COR-L47 (cell line): ENCODE results near the gene ANO2.
"Not testable (repeated sequence)": the region's sequence is repeated elsewhere in the genome, so short reads cannot be mapped to it uniquely, and the experiment has no call there.

ENCODE experiments used
- DNase-seq: peaks from one replicate; lab custom pipeline; 2025; lab: John Stamatoyannopoulos, UW

The ANO2 gene

GRCh38 chr12:5818877-5819276 lies 126.2 kb downstream of the ANO2 start:
- DNase-seq: not testable (repeated sequence)

DNA sequence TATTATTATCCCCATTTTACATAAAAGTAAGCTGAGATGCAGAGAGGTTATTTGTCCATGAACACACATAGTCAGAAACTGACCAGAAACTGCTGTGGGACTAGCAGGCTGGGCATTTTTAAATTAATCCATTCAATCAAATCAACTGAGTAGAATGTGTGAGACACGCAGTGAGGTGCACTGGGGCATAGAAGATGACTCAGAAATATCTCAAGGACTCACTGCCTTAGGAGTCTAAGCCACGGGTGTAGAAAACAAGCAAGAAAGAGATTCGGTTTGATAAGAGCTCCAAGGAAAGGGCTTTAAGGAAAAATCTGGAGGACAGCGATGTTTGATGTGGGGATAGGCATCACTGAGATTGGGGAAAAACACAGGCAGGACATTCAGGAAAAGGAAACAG lies 127.8 kb downstream of the ANO2 start:
- DNase-seq: no peak

DNA sequence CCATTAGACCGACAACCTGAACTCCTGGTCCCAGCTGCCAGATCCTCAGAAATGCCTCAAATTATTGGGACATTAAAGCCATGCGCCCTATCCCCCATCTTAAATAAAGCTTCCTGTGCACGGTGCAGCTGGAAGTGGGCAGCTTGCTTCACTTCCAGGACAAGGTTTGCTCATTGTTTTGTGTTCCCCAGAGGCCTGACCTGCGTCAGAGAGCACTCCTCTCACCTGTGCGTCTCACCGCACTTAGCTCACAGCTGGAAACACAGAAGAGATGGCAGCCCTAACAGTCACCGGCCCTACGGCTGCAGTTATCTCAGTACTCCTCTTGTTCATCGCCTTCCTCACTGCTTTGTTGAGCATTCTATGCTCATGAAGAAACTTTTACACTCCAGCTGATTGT lies 135.5 kb downstream of the ANO2 start:
- no peak for DNase-seq

DNA sequence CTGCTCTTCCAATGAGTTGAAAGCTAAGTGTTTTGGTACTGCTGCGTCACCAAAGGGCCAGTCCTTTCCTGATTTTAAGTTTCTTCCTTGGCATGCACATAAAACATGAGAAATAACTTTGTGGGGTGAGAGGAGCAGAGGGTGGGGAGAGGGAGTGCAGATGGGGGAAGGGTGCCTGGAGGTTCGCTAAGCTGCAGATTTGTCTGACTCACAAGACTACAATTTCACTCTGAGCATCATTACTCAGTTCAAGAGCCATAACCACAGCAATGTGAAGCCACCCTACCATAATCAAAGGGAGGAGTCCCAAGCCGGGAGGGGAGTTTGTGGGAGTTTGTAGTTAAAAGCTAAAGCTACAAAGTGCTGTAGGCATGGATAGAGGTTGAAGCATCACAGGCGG lies 136.1 kb downstream of the ANO2 start:
- no peak for DNase-seq

- DNase-seq: no peak
Observed at GRCh38 chr12:5807514-5808219, 137.4 kb downstream of the ANO2 start.

GRCh38 chr12:5807090-5807414 lies 138.0 kb downstream of the ANO2 start:
- no peak for DNase-seq

GRCh38 chr12:5806371-5807089 lies 138.5 kb downstream of the ANO2 start:
- DNase-seq: no peak

GRCh38 chr12:5803532-5803931 lies 141.5 kb downstream of the ANO2 start:
- DNase-seq: no peak

GRCh38 chr12:5798242-5799015 lies 146.6 kb downstream of the ANO2 start:
- no peak for DNase-seq

DNA sequence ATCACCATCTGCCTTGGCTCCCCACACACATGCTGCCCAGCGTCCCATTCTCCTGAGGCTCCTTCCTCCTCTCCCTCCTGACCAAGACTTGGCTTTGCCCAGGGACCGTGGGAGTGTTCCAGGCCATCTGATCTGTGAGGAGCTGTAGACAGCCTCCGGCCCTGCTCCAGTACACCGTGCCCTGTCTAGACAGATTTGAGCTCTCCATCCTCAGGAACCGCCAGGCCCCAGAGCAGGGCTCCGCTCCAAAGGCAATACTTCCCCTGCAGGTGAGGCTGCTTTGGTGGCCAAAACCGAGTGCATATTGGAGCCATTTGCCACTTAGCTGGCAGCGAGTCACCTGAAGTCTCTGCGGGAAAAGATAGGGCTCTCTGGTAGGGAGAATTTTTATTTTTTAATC lies 147.4 kb downstream of the ANO2 start:
- no peak for DNase-seq

DNA sequence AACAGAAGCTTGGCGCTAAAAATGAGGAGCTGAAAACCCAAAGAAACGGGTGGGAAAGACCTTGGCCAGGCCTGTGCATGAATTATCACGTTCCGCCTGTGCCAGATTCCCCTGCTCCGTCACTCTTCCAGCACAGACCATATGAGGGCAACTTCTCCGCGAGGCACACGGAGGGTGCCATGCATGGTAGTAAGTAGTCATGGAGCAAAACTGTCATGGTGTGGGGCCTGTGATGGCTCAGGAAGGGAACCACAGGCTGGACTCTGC lies 148.2 kb downstream of the ANO2 start:
- no peak for DNase-seq

DNA sequence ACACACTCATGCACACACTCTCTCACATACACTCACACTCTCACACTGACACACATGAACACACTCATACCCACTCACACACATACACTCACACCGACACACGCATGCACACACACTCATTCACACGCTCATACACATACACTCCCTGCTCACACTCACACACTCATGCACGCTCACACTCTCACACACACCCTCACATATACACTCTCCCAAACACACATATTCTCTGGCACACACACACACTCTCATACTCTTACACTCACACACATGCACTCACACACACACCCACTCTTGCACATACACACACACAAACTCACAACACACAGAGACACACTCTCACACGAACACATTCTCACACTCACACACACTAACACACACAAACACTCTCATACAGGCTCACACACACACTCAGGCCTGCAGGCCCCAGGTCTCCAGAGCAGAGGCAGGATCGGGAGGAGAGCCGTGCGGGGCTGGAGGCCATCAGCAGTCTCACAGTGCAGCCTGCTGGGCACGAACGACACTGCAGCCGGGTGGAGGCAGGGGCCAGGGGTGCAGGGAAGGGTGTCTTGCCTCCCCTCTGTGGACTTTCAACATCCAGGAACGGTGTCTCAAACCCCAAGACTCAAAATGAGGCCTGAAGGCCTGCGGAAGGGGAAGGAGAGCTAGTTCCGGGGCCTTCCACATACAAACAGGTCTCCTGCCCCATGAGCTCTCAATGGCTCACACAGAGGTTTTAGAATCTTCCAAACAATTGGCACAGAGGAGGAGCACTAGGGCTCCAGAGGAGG lies 148.7 kb downstream of the ANO2 start:
- no peak for DNase-seq

- no peak for DNase-seq
Observed at GRCh38 chr12:5794156-5794555, 150.9 kb downstream of the ANO2 start.

GRCh38 chr12:5792343-5792742 lies 152.7 kb downstream of the ANO2 start:
- DNase-seq: no peak

- DNase-seq: no peak
Observed at GRCh38 chr12:5789469-5789968, 155.5 kb downstream of the ANO2 start.

DNA sequence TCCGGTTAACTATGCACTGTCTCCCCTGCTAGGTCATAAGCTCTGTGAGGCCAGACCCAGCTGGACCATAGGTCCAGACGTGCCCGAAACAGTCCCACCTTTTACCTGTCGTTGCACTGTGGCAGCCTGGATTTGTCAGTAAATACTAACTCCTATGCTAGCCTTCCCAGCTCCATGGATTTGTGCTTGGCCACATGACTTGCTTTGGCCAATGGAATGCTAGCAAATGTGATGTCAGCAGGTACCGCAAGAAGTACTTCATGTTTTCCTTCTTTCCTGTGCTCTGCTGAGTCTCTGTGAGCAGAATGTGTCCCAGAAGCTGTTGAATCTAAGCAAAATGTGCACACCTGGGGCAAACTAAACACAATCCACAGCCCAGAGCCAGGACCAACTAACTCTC lies 157.2 kb downstream of the ANO2 start:
- DNase-seq: no peak

DNA sequence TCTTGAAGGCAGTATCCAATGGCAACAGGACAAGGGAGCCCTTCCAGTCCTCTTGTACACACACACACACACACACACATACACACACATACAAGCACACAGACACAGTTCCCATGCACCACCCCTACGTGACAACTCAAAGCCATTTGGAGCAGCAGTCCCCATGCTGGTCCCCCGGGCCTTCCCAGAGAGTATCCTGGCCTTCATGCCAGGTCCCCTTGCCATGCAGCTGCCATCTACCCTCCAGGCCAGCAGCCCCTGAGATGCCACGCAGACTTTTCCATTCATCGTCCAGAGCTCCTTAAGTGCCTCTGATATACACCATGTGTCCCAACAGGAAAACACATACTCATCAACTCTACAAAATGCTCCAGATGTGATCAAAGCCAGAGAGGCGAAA lies 159.5 kb downstream of the ANO2 start:
- DNase-seq: no peak

DNA sequence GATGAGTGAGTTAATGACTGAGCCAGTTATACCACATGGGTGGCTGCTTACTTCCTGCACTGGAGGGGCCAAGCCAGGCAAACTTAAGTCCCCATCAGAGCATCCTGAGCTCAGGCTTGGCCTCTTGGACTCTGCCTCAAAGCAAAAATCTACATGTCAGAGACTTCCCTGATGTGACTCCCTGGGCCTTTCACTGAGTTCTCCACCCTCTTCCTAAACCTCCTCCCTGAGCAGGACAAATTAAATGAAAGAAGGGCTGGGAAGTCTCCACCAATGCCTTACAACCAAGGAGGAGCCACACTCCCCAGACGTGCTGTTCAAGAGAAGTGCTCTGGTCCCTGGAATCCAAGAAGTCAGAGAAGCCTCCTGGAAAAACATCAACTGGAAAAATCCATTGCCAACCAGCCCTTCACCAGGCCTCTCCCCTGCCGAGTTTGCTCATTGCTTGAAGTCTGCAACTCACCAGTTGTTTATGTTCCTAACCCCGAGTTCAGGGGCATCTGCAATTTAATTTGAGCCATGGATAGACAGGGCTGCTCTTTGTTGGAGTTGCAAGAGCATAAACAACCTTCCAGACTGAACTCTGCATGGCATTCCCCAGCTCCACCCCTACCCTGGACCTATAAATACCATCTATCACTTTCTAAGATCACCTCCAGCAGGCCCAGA lies 160.5 kb downstream of the ANO2 start:
- no peak for DNase-seq

- no peak for DNase-seq
Observed at GRCh38 chr12:5783289-5783920, 161.7 kb downstream of the ANO2 start.

DNA sequence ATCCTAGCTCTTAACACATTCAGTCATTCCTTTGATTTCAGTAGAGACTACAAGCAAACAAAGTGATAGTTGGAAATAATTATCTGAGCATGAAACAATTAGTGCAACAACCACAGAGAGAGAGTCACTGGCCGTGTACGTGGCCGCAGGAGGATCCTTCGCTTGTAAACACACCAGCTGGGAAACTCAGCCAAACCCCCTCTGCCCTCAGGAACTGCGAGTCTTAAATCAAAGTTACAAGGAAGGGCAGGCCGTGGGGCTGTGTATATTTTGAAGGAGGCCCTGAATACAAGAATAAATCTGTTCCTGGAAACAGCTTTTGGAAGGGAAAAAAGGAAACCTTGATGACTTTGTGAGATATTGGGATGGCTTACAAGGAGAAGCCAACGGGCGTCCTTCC lies 164.5 kb downstream of the ANO2 start:
- DNase-seq: no peak

- no peak for DNase-seq
Observed at GRCh38 chr12:5779401-5779800, 165.7 kb downstream of the ANO2 start.
